ENCODE data around the gene GFPT2.

GRCh38 chr5:180358179-180358578, 5.0 kb upstream of the GFPT2 start:
- no peak for TF ChIP-seq CTCF (conservative IDR thresholded peaks at IDR 0.05; ENCODE audit: low read length)
- TF ChIP-seq EZH2phosphoT487 (IDR thresholded peaks at IDR 0.05; ENCODE audit: borderline replicate concordance, low read depth, low read length): no peak
